Hepatocyte (in vitro differentiated cells): Measurements from ENCODE around the gene COL10A1.

Experiments
- CTCF ChIP-seq: fragments of 200-600 bp; sonication (generic); IDR thresholded peaks from 2 replicates; pipeline ENCODE4 v1.5.1; 2016; ENCODE audit warnings: antibody characterized with exemption, mild to moderate bottlenecking; ENCODE audit not compliant: poor library complexity
- EZH2 ChIP-seq: fragments of 200-600 bp; sonication (generic); IDR thresholded peaks from 2 replicates; pipeline ENCODE4 v1.6.1; 2016; ENCODE audit warnings: antibody characterized with exemption, mild to moderate bottlenecking, borderline replicate concordance

- TF ChIP-seq CTCF (no peak), EZH2 (no peak)
Observed at GRCh38 chr6:116099036-116099435, 26.9 kb downstream of the COL10A1 start.
